ENCODE data around the gene PCBP3.
"Not testable (repeated sequence)": the region's sequence is repeated elsewhere in the genome, so short reads cannot be mapped to it uniquely, and the experiment has no call there.

The PCBP3 gene

DNA sequence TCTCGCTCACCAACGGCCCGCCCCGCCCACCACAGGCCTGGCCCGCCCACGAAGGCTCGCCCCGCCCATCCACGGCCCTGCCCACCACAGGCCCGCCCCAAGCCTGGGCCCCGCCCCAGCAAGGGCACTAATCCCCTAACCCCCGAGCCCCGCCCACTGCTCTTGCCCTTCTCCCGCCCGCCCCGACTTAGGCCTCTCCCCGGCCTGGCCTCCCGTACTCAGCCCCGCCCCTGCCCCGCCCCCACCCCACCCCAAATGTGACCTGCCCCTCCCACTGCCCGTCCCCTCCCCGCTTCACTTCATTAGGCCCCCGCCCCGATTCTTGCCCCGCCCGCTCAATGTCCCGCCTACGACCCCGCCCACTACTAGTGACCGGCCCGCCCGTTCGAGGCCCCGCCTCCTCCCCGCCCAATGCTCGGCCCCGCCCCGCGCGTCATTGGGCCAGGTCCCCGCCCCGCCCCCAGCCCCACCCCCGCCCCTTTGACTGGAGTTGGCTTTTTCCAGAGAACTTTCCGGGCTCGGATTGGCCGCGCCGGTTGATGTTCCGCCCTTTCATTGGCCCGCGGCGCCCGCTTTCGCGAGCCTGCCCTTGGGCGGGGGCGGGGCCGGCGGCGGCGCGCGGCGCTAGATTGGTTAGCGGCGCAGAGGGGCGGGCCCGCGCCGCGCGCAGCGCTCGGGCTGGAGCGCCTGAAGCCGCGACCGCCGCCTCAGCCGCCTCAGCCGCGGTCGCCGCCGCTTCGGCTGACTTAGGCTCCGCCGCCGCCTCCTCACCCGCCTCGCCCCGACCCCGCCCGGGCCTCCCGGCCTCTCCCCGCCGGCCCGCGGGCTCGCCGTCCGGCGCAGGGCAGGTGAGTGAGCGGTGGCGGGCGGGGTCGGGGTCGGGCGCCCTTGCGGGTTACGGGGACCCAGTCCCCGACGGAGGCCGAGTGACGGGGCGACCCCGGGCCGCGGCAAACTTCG lies at the start of gene PCBP3:
Gene PCBP3, plus strand, starts transcription at position 705 of the 960 bp plus-strand sequence. CDS start 206,361 bp downstream, outside the sequence.
- peak; percentile 94 to 99 for DNase-seq

GRCh38 chr21:45594721-45595489 lies 48.6 kb upstream of the PCBP3 start:
- DNase-seq: no peak

DNA sequence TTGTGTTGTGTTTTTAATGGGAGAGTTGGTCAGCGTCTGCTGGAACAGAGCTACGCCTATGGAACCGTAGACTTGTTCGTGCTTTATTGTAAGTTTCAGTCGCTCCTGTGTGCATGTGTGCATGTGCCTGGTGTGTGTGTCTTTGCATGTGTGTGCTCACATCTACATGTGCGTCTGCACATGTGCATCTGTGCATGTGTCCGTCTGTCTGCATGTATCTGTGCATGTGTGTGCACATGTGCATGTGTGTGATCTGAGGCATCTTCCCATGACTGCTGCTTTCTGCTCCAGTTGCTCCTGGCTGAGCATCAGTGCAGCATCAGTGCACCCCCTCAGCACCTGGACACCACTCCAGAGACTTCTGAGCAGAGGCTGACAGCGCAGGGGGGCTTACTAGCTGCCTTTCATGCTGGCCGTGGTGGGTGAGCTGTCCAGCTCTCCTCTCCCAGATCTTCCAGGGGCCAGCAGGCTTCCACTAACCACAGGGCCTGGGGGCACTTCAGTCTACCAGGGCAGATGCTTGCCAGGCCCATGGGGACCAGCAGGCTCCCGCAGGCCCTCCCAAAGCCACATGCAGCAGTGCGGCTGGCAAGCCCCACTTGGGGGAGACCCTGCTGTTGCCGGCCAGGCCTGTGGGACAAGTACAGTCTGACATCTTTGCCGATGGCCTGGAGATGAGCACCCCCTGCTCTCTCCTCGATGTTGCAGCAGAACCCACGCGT lies 47.8 kb upstream of the PCBP3 start:
- DNase-seq: no peak

- DNase-seq: peak; percentile 78 to 87
These were observed 46.7 kb upstream of the PCBP3 start for GRCh38 chr21:45596704-45597318.

DNA sequence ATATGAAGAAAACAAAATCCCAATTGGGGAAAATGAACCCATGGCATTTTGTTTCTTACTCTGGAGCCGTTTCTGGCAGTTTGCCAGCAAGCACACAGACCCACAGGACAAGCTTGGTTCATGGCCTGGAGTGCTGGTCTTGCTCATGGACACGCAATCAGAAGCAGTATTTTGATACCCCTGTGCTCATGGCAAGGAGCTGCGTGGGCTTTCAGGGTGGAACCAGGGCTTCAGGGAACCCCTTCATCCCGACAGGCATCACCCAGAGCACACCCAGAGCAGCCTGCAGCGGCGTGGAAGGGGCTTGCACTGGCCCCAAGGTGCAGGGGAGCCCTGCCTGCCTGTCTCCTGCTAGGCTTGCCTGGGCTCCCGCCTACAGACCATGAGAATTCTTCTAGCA lies 45.4 kb upstream of the PCBP3 start:
- DNase-seq: no peak

- no peak for DNase-seq
These were observed 44.9 kb upstream of the PCBP3 start for GRCh38 chr21:45598666-45599065.

DNA sequence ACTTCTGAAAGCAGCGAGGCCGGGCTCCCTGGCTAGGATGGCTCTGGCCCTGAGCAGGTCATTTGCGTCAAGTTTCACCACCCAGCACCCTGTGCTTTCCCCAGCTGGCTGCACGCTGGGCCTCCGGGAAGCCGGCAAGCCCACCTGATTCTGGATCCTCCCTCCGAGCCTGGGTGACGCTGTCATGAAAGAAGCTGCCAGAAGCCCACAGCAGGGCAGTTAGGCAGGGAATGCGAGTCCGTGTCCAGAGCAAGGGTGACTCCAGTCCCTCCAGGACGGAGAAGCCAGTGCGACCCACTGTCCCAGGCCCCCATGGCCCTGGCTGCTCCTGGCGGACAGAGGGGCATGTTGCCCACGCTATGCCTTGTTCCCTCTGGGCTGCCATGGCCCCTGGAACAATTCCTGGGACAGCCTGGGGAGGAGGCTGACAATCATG lies 44.4 kb upstream of the PCBP3 start:
- no peak for DNase-seq

GRCh38 chr21:45600248-45600647 lies 43.3 kb upstream of the PCBP3 start:
- DNase-seq: no peak

GRCh38 chr21:45601551-45601950 lies 42.0 kb upstream of the PCBP3 start:
- no peak for DNase-seq

DNA sequence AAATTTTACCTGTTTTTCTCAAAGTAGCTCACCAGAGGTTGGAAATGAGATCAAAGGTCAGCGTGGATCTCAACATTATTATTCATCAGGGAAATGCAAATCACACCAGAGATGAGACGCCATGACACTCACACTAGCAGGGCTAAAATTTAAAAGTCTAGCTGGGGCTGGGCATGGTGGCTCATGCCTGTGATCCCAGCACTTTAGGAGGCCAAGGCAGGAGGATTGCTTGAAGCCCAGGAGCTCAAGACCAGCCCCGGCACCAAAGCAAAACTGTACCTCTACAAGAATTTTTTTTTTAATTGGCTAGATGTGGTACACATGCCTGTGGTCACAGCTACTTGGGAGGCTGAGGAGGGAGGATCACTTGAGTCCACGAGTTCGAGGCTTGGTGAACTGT lies 41.4 kb upstream of the PCBP3 start:
- DNase-seq: no peak

DNA sequence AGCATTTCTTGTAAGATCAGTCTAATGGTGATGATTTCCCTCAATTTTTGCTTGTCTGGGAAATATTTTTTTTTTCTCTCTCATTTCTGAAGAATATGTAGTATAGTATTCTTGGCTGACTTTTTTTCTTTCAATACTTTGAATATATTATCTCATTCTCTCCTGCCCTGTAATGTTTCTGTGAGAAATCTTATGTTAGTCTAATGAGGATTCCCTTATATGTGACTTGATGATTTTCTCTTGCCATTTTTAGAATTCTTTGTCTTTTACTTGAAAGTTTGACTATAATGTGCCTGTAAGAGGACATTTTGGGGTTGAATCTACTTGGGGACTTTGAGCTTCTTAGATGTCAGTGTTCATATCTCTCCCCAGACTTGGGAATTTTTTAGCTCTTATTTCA lies 40.0 kb upstream of the PCBP3 start:
- DNase-seq: no peak

GRCh38 chr21:45604681-45605080 lies 38.8 kb upstream of the PCBP3 start:
- not testable (repeated sequence) for DNase-seq

DNA sequence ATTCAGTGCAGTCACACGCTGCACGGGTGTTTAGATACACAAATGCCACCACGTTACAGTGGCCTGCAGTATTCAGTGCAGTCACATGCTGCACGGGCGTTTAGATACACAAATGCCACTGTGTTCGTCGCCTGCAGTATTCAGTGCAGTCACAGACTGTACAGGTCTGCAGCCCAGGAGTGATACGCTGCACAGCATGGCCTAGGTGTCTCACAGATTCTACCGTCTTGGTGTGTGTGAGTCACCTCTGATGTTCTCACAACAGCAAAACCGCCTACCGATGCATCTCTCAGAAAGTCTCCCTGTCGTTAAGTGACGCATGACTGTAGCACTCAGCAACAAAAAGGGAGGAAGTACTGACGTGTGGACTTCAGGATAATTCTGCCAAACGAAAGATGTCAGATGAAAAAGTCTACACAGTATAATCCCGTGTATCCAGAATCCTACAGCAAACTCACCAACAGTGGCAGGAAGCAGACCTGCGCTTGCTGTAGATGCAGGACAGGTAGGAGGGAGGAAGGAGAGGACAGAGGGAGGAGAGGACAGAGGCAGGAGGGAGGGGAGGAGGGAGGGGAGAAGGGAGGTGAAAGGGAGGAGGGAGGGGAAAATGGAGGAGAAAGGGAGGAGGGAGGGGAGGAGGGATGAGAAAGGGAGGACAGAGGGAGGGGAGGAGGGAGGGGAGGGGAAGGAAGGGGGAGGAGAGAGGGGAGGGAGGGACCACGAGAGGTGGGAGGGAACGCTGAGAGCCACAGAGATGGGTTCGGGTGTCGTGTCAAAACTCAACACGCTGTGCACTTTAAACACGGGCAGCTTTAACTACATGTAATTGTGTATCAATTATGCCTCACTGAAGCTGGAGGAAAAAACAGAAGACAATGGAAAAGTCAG lies 36.3 kb upstream of the PCBP3 start:
- peak; percentile 38 to 75 for DNase-seq

DNA sequence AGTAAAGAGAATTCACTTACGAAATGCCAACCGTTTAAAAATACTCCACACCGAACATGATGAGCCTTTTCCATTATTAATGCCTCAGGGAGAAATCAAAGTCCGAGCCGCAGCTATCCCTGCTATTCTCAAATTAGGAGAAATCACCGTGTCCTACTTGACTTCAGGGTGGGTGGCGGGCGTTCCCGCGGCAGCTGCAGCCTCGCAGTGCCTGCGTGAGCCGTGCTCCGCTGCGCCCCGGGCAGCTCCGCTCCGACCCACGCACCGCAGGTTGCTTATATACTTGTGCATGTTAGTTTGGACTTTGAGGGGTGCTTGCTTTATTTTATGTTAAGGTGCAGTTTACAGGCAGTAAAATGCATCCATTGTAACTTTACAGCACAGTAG lies 35.6 kb upstream of the PCBP3 start:
- no peak for DNase-seq

DNA sequence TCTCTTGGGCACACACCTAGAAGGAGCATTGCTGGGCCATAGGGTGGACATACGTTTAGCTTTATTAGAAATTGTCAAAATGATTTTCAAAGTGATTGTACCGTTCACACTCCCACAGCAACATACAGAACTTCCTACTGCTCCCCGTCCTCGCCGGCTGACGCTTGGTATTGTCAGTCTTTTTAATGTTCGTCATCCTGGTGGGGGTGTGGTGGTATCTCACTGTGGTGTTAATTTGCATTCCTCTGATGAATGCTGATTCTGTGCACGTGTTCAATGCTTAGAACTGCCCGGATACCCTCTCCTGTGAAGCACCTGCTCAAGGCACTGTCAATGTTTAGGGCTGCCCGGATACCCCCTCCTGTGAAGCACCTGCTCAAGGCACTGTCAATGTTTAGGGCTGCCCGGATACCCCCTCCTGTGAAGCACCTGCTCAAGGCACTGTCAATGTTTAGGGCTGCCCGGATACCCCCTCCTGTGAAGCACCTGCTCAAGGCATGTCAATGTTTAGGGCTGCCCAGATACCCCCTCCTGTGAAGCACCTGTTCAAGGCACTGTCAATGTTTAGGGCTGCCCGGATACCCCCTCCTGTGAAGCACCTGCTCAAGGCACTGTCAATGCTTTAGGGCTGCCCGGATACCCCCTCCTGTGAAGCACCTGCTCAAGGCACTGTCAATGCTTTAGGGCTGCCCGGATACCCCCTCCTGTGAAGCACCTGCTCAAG lies 34.6 kb upstream of the PCBP3 start:
- DNase-seq: peak in 1 of 2 experiments; percentile 41

DNA sequence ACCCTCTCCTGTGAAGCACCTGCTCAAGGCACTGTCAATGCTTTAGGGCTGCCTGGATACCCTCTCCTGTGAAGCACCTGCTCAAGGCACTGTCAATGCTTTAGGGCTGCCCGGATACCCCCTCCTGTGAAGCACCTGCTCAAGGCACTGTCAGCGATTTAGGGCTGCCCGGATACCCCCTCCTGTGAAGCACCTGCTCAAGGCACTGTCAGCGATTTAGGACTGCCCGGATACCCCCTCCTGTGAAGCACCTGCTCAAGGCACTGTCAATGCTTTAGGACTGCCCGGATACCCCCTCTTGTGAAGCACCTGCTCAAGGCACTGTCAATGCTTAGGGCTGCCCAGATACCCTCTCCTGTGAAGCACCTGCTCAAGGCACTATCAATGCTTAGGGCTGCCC lies 33.9 kb upstream of the PCBP3 start:
- not testable (repeated sequence) for DNase-seq

DNA sequence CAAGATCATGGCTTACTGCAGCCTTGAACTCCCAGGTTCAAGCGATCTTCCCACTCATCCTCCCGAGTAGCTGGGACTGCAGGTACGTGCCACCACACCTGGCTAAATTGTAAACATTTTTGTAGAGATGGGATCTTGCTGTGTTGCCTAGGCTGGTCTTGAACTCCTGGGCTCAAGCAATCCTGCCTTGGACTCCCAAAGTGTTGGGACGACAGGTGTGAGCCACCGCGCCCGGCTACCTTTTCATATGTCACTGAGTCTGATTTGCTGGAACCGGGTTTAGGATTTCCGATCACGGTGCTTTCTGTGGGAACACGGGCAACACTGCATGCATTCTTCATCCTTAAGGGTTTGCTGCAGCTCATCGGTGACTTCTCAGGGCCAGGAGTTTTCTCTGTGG lies 32.2 kb upstream of the PCBP3 start:
- no peak for DNase-seq

DNA sequence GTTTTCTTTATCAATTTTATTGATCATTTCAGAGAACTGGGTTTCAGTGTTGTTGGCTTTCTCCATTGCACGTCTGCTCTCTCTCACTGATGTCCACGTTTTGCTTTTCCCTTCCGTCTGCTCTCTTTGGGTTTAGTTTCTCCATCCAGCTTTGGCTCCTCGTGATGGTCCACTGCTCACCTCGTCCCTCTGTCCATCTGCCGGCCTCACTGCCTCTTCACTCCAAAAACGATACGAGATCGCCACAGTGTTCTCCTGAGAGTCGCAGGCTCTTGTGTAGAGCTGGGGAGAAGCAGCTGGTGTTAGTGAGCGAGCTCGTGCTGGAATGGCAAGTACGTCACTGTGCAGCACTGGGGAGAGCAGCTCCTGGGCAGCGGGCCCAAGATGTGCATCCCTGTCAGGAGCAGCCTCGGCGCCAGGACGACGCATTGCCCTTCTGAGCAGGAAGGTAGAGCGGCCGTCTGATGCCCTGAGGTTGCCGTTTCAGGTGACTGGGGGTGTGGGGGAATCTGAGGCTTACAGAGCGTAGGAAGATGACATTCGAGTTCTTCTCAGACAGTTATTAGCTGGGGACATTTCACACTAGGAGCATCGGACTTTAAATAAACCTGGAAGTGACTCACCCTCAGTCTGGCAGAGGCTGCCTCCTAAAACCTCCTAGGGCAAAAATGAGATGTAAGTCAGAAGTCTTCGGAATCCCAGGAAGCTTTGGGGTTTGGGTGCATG lies 31.4 kb upstream of the PCBP3 start:
- DNase-seq: no peak

DNA sequence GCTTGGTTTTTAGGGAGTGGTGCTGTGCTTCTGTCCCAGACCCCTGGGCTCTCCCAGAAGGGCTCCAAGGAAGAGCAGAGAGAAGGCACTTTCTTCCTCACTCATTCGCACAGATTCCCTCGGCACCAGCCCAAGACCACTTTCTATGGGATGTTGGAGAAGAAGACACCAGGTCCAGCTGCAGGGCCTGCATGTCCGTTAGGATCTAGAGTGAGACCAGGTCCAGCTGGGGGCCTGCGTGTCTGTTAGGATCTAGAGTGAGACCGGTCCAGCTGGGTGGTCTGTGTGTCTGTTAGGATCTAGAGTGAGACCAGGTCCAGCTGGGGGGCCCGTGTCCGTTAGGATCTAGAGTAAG lies 30.9 kb upstream of the PCBP3 start:
- DNase-seq: not testable (repeated sequence)

DNA sequence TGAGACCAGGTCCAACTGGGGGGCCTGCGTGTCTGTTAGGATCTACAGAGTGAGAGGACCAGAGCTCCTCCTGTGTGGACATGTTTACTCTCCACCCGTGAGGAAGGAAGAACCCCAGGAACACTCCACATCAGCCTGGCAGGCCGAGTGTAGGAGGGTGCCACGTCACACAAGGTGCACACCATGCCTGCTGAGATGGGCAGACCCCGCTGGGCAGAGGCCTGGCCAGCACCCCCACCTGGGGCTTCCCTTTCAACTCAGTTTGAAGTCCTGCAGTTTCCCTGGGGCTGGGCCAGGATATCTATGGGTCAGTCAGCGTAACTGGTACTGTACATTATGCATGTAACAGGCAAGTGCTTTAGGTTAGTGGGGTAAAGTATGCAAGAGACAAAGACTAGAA lies 30.1 kb upstream of the PCBP3 start:
- DNase-seq: no peak
